Karpas-422 (cell line): Measurements from ENCODE around the gene DNAL1. TPM values are rescaled to one million over a fixed set of nuclear protein-coding genes. Genes with fewer than 3 reads are reported as not detected.

Experiments used
- DNase-seq: peaks from one replicate; pipeline ENCODE4 v3.0.0-alpha.2; 2015
- H2AFZ ChIP-seq: fragments of 200-600 bp; sonication (generic); 2 replicates; pipeline ENCODE4 v1.6.1; 2014; ENCODE audit warnings: antibody characterized with exemption, low read length, mixed read lengths
- H3K27ac ChIP-seq: fragments of 200-600 bp; sonication (generic); 2 replicates; pipeline ENCODE4 v1.5.1; 2014; ENCODE audit warnings: mild to moderate bottlenecking, low read length, moderate library complexity
- H3K27me3 ChIP-seq: fragments of 200-600 bp; sonication (generic); 2 replicates; pipeline ENCODE4 v1.6.1; 2014; ENCODE audit warnings: low read length, mixed read lengths
- H3K36me3 ChIP-seq: fragments of 200-600 bp; sonication (generic); 2 replicates; pipeline ENCODE4 v1.6.1; 2014; ENCODE audit warnings: low read length, mixed read lengths; ENCODE audit not compliant: insufficient read depth
- H3K4me1 ChIP-seq: fragments of 200-600 bp; sonication (generic); 2 replicates; pipeline ENCODE4 v1.6.1; 2014; ENCODE audit warnings: mild to moderate bottlenecking, low read length, mixed read lengths
- H3K4me2 ChIP-seq: fragments of 200-600 bp; sonication (generic); 2 replicates; pipeline ENCODE4 v1.6.1; 2014; ENCODE audit warnings: low read length, low read depth, mild to moderate bottlenecking; ENCODE audit not compliant: poor library complexity, severe bottlenecking
- H3K4me3 ChIP-seq: fragments of 200-600 bp; sonication (generic); 2 replicates; pipeline ENCODE4 v1.5.1; 2014; ENCODE audit warnings: mild to moderate bottlenecking, antibody characterized with exemption, low read length, mixed read lengths
- H3K79me2 ChIP-seq: fragments of 200-600 bp; sonication (generic); 2 replicates; pipeline ENCODE4 v1.6.1; 2014; ENCODE audit warnings: mild to moderate bottlenecking, low read length, mixed read lengths
- H3K9ac ChIP-seq: fragments of 200-600 bp; sonication (generic); 2 replicates; pipeline ENCODE4 v1.6.0; 2014; ENCODE audit warnings: low read length
- H3K9me2 ChIP-seq: fragments of 200-600 bp; sonication (generic), shearing (Covaris generic); replicated peaks from 2 replicates; pipeline ENCODE4 v1.6.0; 2014; ENCODE audit warnings: mild to moderate bottlenecking, low read length, moderate library complexity; ENCODE audit not compliant: insufficient read depth
- H3K9me3 ChIP-seq: fragments of 300-700, 200-600 bp; sonication (generic); 2 replicates; pipeline ENCODE4 v1.6.1; 2014; ENCODE audit warnings: low read length, mixed read lengths
- H4K20me1 ChIP-seq: fragments of 200-600 bp; sonication (generic); 2 replicates; pipeline ENCODE4 v1.6.1; 2014; ENCODE audit warnings: mild to moderate bottlenecking, antibody characterized with exemption, low read length, low read depth; ENCODE audit not compliant: insufficient read depth
- total RNA-seq: library from RNA; depleted of rRNA; stranded (reverse); fragments of >200 nt; shearing (Covaris generic); gene quantifications from 2 replicates; pipeline ENCODE4 v1.2.3, GENCODE V29; 2014; ENCODE audit warnings: low replicate concordance

Gene DNAL1
- total RNA-seq, 1 experiment from 2014 or later: 11.7 TPM

- Histone ChIP-seq H4K20me1 (peaks cover 95% of the 10 kb centered on the region), H3K9ac (peak overlapping the region; percentile 56), H3K4me2 (peak overlapping the region; percentile 64)
Measured at GRCh38 chr14:73747379-73748211, 102.8 kb downstream of the DNAL1 start.

GRCh38 chr14:73748858-73749357 is 104.1 kb downstream of the DNAL1 start:
- H3K36me3 ChIP-seq: no peaks in the 10 kb centered on the region
- H3K9me2 ChIP-seq: no peaks in the 10 kb centered on the region
- peaks cover 99% of the 10 kb centered on the region for H3K79me2 ChIP-seq
- no peaks in the 10 kb centered on the region for H3K27me3 ChIP-seq
- H3K4me2 ChIP-seq: peak overlapping the region; percentile 64
- no peak overlapping the region for H3K27ac ChIP-seq
- H3K4me3 ChIP-seq: no peak overlapping the region
- H2AFZ ChIP-seq: no peak overlapping the region
- DNase-seq: no peak
- H3K9me3 ChIP-seq: no peaks in the 10 kb centered on the region
- peaks cover 98% of the 10 kb centered on the region for H3K4me1 ChIP-seq
- peaks cover 95% of the 10 kb centered on the region for H4K20me1 ChIP-seq
- no peak overlapping the region for H3K9ac ChIP-seq

More at GRCh38 chr14:73747379-73748211, 102.8 kb downstream of the DNAL1 start:
- H3K36me3 ChIP-seq: no peaks in the 10 kb centered on the region
- peaks cover 99% of the 10 kb centered on the region for H3K79me2 ChIP-seq
- H3K27ac ChIP-seq: peak overlapping the region; percentile 79
- no peaks in the 10 kb centered on the region for H3K27me3 ChIP-seq
- no peak for DNase-seq
- H3K4me1 ChIP-seq: peaks cover 98% of the 10 kb centered on the region
- H3K9me3 ChIP-seq: no peaks in the 10 kb centered on the region
- H3K9me2 ChIP-seq: no peaks in the 10 kb centered on the region
- H3K4me3 ChIP-seq: peak overlapping the region; percentile 41; the same call in 1 of the 2 replicates
- no peak overlapping the region for H2AFZ ChIP-seq

GRCh38 chr14:73749706-73750530 is 105.1 kb downstream of the DNAL1 start:
- Histone ChIP-seq H4K20me1 (peaks cover 94% of the 10 kb centered on the region), H3K4me1 (peaks cover 98% of the 10 kb centered on the region), H3K9me2 (no peaks in the 10 kb centered on the region), H3K27me3 (no peaks in the 10 kb centered on the region), H3K79me2 (peaks cover 99% of the 10 kb centered on the region), H3K36me3 (no peaks in the 10 kb centered on the region), H3K27ac (no peak overlapping the region), H3K9me3 (no peaks in the 10 kb centered on the region), H3K4me3 (no peak overlapping the region), H2AFZ (no peak overlapping the region), H3K9ac (0 out of 2 replicates have a peak overlapping the region, but pooled peaks have one; percentile 2), H3K4me2 (no peak overlapping the region)
- no peak for DNase-seq

- Histone ChIP-seq H3K36me3 (no peaks in the 10 kb centered on the region), H4K20me1 (peaks cover 94% of the 10 kb centered on the region), H3K9me2 (no peaks in the 10 kb centered on the region), H3K4me2 (no peak overlapping the region), H3K4me3 (no peak overlapping the region), H3K9me3 (no peaks in the 10 kb centered on the region), H3K79me2 (peaks cover 99% of the 10 kb centered on the region), H3K27me3 (no peaks in the 10 kb centered on the region), H3K9ac (0 out of 2 replicates have a peak overlapping the region, but pooled peaks have one; percentile 2), H3K27ac (no peak overlapping the region), H3K4me1 (peaks cover 98% of the 10 kb centered on the region), H2AFZ (no peak overlapping the region)
- no peak for DNase-seq
Measured at GRCh38 chr14:73750531-73750901, 105.7 kb downstream of the DNAL1 start.

GRCh38 chr14:73751157-73751691 is 106.4 kb downstream of the DNAL1 start:
- no peak overlapping the region for H3K4me2 ChIP-seq
- peak; percentile 67 for DNase-seq
- H3K79me2 ChIP-seq: peaks cover 99% of the 10 kb centered on the region
- no peaks in the 10 kb centered on the region for H3K36me3 ChIP-seq
- H3K9me3 ChIP-seq: no peaks in the 10 kb centered on the region
- no peaks in the 10 kb centered on the region for H3K9me2 ChIP-seq
- no peak overlapping the region for H3K9ac ChIP-seq
- H4K20me1 ChIP-seq: peaks cover 94% of the 10 kb centered on the region
- no peak overlapping the region for H3K27ac ChIP-seq
- H3K27me3 ChIP-seq: no peaks in the 10 kb centered on the region
- no peak overlapping the region for H3K4me3 ChIP-seq
- H2AFZ ChIP-seq: no peak overlapping the region
- peaks cover 98% of the 10 kb centered on the region for H3K4me1 ChIP-seq

- peak overlapping the region; percentile 93 for H3K9ac ChIP-seq
- H3K27me3 ChIP-seq: no peaks in the 10 kb centered on the region
- H3K9me2 ChIP-seq: no peaks in the 10 kb centered on the region
- peaks cover 98% of the 10 kb centered on the region for H3K4me1 ChIP-seq
- peaks cover 92% of the 10 kb centered on the region for H4K20me1 ChIP-seq
- no peak overlapping the region for H3K4me3 ChIP-seq
- H3K9me3 ChIP-seq: no peaks in the 10 kb centered on the region
- peak overlapping the region; percentile 95 for H3K4me2 ChIP-seq
- peak; percentile 76 for DNase-seq
- peaks cover 99% of the 10 kb centered on the region for H3K79me2 ChIP-seq
- peak overlapping the region; percentile 89 for H3K27ac ChIP-seq
- H3K36me3 ChIP-seq: no peaks in the 10 kb centered on the region
- no peak overlapping the region for H2AFZ ChIP-seq
Measured at GRCh38 chr14:73752297-73752992, 107.7 kb downstream of the DNAL1 start.
